ENCODE results near the gene KCMF1. TPM values are rescaled to one million over a fixed set of nuclear protein-coding genes. Genes with fewer than 3 reads are reported as not detected.

KCMF1 gene
- total and polyA plus RNA-seq, 9 of the 15 experiments (the other 6 are each of a cell fraction or from before 2014, with no cell fraction given) = 6.8 to 88.2 (median 46.5) TPM

- TF ChIP-seq TAF1 (IDR thresholded peaks at IDR 0.05; ENCODE audit: control insufficient read depth, extremely low read depth, insufficient read depth, low read length, severe bottlenecking) = no peak
- TF ChIP-seq, protein P1, sequence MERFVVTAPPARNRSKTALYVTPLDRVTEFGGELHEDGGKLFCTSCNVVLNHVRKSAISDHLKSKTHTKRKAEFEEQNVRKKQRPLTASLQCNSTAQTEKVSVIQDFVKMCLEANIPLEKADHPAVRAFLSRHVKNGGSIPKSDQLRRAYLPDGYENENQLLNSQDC (CRISPR knock-in tag; IDR thresholded peaks at IDR 0.05) = no peak
- TF ChIP-seq CBX3 (IDR thresholded peaks at IDR 0.05; ENCODE audit: borderline replicate concordance in 1 of 2, low read length in 2 of 2) = 0 out of 3 replicates have a peak, but pooled peaks of 1 of the 2 experiments have one; percentile 42
- TF ChIP-seq SRF (CRISPR knock-in tag; IDR thresholded peaks at IDR 0.05) = peak in 1 of 2 experiments; percentile 38; a peak in 1 of 4 replicates
- no peak for TF ChIP-seq ZNF23 (CRISPR knock-in tag; IDR thresholded peaks at IDR 0.05)
- no peak for TF ChIP-seq TAL1 (IDR thresholded peaks at IDR 0.05)
- TF ChIP-seq JUND (IDR thresholded peaks at IDR 0.05; ENCODE audit: borderline replicate concordance, low read depth, low read length) = peak; percentile 28; the same call in 1 of the 2 replicates
- TF ChIP-seq JUND (tag; IDR thresholded peaks at IDR 0.05; ENCODE audit: borderline replicate concordance, low read depth, low read length) = no peak
- no peak for TF ChIP-seq YBX1 (IDR thresholded peaks at IDR 0.05)
- TF ChIP-seq, protein P2, sequence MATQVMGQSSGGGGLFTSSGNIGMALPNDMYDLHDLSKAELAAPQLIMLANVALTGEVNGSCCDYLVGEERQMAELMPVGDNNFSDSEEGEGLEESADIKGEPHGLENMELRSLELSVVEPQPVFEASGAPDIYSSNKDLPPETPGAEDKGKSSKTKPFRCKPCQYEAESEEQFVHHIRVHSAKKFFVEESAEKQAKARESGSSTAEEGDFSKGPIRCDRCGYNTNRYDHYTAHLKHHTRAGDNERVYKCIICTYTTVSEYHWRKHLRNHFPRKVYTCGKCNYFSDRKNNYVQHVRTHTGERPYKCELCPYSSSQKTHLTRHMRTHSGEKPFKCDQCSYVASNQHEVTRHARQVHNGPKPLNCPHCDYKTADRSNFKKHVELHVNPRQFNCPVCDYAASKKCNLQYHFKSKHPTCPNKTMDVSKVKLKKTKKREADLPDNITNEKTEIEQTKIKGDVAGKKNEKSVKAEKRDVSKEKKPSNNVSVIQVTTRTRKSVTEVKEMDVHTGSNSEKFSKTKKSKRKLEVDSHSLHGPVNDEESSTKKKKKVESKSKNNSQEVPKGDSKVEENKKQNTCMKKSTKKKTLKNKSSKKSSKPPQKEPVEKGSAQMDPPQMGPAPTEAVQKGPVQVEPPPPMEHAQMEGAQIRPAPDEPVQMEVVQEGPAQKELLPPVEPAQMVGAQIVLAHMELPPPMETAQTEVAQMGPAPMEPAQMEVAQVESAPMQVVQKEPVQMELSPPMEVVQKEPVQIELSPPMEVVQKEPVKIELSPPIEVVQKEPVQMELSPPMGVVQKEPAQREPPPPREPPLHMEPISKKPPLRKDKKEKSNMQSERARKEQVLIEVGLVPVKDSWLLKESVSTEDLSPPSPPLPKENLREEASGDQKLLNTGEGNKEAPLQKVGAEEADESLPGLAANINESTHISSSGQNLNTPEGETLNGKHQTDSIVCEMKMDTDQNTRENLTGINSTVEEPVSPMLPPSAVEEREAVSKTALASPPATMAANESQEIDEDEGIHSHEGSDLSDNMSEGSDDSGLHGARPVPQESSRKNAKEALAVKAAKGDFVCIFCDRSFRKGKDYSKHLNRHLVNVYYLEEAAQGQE (IDR thresholded peaks at IDR 0.05; ENCODE audit: borderline replicate concordance) = no peak
- TF ChIP-seq, protein P2 (CRISPR knock-in tag; IDR thresholded peaks at IDR 0.05; ENCODE audit: low read depth) = no peak
- TF ChIP-seq FOSL1 (tag; conservative IDR thresholded peaks at IDR 0.05) = peak; percentile 72
- no peak for TF ChIP-seq E2F4 (CRISPR knock-in tag; IDR thresholded peaks at IDR 0.05; ENCODE audit: low read depth)
- TF ChIP-seq HMBOX1 (IDR thresholded peaks at IDR 0.05) = peak; percentile 44; the same call in 1 of the 2 replicates
- TF ChIP-seq GTF2A2 (tag; IDR thresholded peaks at IDR 0.05) = no peak
- peak; percentile 81 for TF ChIP-seq EGR1 (conservative IDR thresholded peaks at IDR 0.05)
These were observed 82.8 kb downstream of the KCMF1 start (continued) for GRCh38 chr2:85053802-85054201.

Data from K562 (cell line).